ENCODE measurements around the gene LMF1.

Gene LMF1

DNA sequence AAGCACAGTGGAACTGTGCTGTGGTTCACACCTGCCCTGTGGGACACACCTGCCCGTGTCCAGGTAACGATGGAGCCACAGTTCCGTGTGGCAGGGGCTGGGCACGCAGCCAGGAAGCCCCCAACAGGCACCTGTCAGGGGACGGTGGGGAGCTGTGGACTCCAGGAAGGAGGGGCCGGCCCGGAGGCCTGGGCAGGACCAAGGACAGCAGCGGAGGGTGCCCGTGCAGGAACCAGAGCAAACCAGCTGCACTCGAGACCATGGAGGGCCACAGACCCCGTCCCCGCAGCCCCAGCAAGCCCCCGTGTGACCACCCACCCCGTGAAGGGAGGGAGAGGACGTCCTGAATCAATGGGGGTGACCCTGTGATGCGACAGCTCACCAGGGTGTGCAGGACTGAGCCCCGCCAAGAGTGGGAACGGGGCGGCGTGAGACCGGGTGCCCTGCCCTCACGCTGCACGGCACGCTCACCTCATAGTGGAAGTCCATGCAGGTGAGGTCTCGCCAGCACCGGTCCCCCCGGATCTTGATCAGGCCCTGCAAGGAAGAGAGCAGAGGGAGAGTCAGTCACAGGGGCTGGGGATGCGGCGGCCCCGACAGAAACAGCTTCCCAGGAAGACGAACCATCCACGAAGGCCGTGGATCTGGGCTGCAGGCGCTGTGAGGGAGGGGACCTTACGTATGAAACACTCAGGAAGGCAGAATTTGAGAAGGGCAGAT, 78.1 kb downstream of the LMF1 start:
- Histone ChIP-seq H4K20me1 (ENCODE audit: low read depth, low read length) (no peaks in the 10 kb centered on the region), H3K27me3 (ENCODE audit: low read length) (no peaks in the 10 kb centered on the region), H3K9me3 (ENCODE audit: insufficient read depth, low read length) (no peaks in the 10 kb centered on the region), H3K9me2 (replicated peaks; ENCODE audit: insufficient read depth, low read length) (no peaks in the 10 kb centered on the region), H3K36me3 (ENCODE audit: low read length) (no peaks in the 10 kb centered on the region), H3K79me2 (ENCODE audit: insufficient read depth, low read length) (no peaks in the 10 kb centered on the region), H3K4me2 (ENCODE audit: low read depth, low read length, poor library complexity, severe bottlenecking) (no peak overlapping the region), H3K4me3 (ENCODE audit: insufficient read depth, low read length, poor library complexity, severe bottlenecking) (no peak overlapping the region), H2AFZ (ENCODE audit: low read depth, low read length, severe bottlenecking) (no peak overlapping the region), H3K27ac (ENCODE audit: low read depth, low read length) (no peak overlapping the region), H3F3A (ENCODE audit: insufficient read depth) (no peaks in the 10 kb centered on the region), H3K9ac (ENCODE audit: low read length) (no peak overlapping the region)
- TF ChIP-seq, protein P1, sequence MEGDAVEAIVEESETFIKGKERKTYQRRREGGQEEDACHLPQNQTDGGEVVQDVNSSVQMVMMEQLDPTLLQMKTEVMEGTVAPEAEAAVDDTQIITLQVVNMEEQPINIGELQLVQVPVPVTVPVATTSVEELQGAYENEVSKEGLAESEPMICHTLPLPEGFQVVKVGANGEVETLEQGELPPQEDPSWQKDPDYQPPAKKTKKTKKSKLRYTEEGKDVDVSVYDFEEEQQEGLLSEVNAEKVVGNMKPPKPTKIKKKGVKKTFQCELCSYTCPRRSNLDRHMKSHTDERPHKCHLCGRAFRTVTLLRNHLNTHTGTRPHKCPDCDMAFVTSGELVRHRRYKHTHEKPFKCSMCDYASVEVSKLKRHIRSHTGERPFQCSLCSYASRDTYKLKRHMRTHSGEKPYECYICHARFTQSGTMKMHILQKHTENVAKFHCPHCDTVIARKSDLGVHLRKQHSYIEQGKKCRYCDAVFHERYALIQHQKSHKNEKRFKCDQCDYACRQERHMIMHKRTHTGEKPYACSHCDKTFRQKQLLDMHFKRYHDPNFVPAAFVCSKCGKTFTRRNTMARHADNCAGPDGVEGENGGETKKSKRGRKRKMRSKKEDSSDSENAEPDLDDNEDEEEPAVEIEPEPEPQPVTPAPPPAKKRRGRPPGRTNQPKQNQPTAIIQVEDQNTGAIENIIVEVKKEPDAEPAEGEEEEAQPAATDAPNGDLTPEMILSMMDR (IDR thresholded peaks at IDR 0.05; ENCODE audit: insufficient read depth, low read length, poor library complexity, severe bottlenecking), result no peak
- no peak for TF ChIP-seq EZH2phosphoT487 (conservative IDR thresholded peaks at IDR 0.05; ENCODE audit: low read length)

DNA sequence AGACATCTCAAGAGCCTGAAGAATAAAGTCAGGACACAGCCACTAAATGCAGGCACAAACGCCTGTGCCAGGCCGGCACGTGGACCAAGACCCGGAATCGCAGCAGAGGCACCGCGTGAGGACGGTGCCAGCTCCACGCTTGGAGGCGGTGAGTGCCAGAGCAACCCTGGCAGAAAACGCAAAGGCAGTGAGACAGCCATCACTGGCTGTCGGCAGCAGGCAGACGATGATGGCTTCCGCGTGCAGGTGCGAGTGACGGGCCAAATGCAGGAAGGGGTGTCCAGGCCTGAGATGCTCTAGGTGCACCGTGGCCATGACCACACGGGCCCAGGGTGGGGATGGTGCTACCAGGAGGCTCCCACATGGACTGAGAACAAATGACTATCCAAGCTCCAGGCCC, 78.8 kb downstream of the LMF1 start:
- Histone ChIP-seq H3K9ac (ENCODE audit: low read length) (no peak overlapping the region), H4K20me1 (ENCODE audit: low read depth, low read length) (no peaks in the 10 kb centered on the region), H3K27me3 (ENCODE audit: low read length) (no peaks in the 10 kb centered on the region), H2AFZ (ENCODE audit: low read depth, low read length, severe bottlenecking) (no peak overlapping the region), H3K4me3 (ENCODE audit: insufficient read depth, low read length, poor library complexity, severe bottlenecking) (no peak overlapping the region), H3K9me2 (replicated peaks; ENCODE audit: insufficient read depth, low read length) (no peaks in the 10 kb centered on the region), H3K36me3 (ENCODE audit: low read length) (no peaks in the 10 kb centered on the region), H3K27ac (ENCODE audit: low read depth, low read length) (no peak overlapping the region), H3F3A (ENCODE audit: insufficient read depth) (no peaks in the 10 kb centered on the region), H3K9me3 (ENCODE audit: insufficient read depth, low read length) (no peaks in the 10 kb centered on the region), H3K4me2 (ENCODE audit: low read depth, low read length, poor library complexity, severe bottlenecking) (no peak overlapping the region), H3K79me2 (ENCODE audit: insufficient read depth, low read length) (no peaks in the 10 kb centered on the region)
- TF ChIP-seq, protein P1 (IDR thresholded peaks at IDR 0.05; ENCODE audit: insufficient read depth, low read length, poor library complexity, severe bottlenecking), result no peak
- TF ChIP-seq EZH2phosphoT487 (conservative IDR thresholded peaks at IDR 0.05; ENCODE audit: low read length), result no peak

DNA sequence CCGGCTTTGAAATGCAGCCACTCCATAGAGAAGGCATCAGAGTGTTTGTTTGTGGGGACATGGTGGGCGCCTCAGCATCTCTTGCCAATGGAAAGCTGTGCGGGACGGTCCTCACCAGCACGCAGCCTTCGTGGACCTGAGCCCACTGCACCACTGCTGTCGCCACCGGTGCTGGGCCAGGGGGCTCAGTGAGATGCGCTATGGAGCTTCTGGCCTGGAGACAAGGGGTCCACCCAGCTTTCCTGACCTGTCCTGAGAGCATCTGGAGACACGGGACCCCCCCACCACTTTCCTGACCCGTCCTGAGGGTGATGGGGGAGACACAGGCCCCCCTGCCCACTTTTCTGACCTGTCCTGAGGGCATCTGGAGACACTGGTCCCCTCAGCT, 79.4 kb downstream of the LMF1 start:
- Histone ChIP-seq H3K36me3 (ENCODE audit: low read length) (no peaks in the 10 kb centered on the region), H3K79me2 (ENCODE audit: insufficient read depth, low read length) (no peaks in the 10 kb centered on the region), H3K27me3 (ENCODE audit: low read length) (no peaks in the 10 kb centered on the region), H3K9me2 (replicated peaks; ENCODE audit: insufficient read depth, low read length) (no peaks in the 10 kb centered on the region), H3K4me3 (ENCODE audit: insufficient read depth, low read length, poor library complexity, severe bottlenecking) (no peak overlapping the region), H3K9me3 (ENCODE audit: insufficient read depth, low read length) (no peaks in the 10 kb centered on the region), H3F3A (ENCODE audit: insufficient read depth) (no peaks in the 10 kb centered on the region), H3K4me2 (ENCODE audit: low read depth, low read length, poor library complexity, severe bottlenecking) (no peak overlapping the region), H4K20me1 (ENCODE audit: low read depth, low read length) (no peaks in the 10 kb centered on the region), H3K27ac (ENCODE audit: low read depth, low read length) (no peak overlapping the region), H3K9ac (ENCODE audit: low read length) (no peak overlapping the region), H2AFZ (ENCODE audit: low read depth, low read length, severe bottlenecking) (no peak overlapping the region)
- TF ChIP-seq, protein P1 (IDR thresholded peaks at IDR 0.05; ENCODE audit: insufficient read depth, low read length, poor library complexity, severe bottlenecking), result no peak

Measured in SU-DHL-6 (cell line).